Measurements from ENCODE around the gene RNF224.
A peak's percentile ranks its signal among the peaks of the same experiment; 100 is the strongest.

The RNF224 gene

DNA sequence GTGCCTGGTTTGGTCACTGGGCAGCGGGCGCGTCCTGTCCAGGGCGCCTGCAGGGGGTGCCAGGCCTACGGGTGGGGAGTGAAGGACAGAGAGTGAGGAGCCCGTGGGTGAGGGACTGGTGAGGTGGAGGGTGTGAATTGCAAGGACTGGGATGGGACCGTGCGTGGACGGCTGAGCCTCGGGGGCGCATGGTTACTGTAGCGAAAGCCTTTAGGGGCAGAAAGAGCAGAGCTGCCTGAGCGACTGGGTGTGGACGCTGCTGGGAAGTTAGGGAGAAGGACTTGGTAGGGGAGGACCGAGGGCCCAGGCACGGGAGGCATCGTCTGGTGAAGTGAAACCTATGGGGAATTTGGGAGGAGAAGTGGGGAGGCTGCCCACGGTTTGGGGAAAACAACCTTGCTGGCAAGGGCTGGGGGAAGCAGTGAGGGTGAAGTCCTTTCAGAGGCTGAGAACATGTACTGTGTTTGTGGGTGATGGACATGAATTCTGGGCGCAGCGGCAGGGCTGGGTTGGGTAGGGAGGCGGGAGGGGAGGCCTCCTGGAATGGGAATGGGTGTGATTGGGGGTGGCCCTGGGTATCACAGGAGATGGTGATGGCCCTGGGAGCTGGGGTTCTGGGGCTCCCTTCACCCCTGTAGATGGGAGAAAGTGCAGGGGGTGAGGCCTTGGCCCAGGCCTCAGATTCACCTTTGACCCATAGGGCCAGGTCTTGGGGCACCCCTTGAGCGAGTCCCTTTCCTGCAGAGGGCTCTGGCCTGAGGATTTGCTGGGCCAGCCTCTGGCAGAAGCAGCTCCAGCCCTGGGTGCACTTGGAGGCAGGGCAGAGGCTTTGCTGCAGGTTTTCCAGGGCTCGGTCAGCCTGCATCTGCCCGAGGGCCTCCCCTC, 48.5 kb downstream of the RNF224 start:
- no peak for TF ChIP-seq ZNF274 (IDR thresholded peaks at IDR 0.05; ENCODE audit: low read depth, low read length)
- no peak overlapping the region for H3K4me3 ChIP-seq (ENCODE audit: low read length)

DNA sequence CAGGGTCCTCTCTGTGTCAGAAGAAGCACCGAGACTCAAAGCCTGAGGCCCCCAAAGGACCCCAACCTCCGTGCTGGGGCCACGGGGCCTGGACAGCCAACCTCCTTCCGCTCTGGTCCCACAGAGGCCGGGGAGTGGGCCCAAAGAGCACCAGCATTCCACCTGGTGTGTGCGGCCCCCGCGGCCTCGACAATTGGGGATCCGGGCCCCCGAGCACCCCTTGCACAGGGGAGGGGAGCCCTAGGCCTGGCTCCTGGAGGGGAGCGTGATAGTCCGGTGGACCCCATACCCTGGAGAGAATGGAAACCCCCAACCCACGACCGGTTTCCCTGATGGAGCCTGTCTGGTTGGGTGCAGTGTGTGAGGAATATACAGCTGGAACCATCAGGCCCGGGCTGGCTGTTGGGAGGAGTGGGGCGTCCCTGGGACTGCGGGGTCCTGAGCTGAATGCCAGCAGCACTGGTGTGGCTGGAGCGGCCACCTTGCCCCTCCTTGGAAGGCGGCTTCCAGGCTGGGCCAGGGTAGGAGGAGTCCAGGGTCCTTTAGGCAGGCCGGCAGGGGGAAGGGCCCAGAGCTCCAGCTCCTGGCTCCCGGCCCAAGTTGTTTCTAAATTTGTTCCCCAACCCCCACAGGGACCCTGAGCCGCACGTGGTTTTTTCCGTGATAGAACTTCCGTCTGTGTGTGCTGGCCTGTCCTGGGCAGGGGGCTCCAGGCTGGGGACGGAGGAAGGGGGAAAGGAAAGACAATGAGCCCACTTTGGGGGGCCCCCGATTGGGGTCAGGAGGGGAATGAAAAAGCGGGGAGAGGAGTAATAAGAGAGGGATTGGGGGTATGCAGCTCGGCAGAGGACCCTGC, 49.4 kb downstream of the RNF224 start:
- TF ChIP-seq ZNF274 (IDR thresholded peaks at IDR 0.05; ENCODE audit: low read depth, low read length), result no peak
- peak overlapping the region; percentile 76; the same call in 1 of the 2 replicates for H3K4me3 ChIP-seq (ENCODE audit: low read length)

DNA sequence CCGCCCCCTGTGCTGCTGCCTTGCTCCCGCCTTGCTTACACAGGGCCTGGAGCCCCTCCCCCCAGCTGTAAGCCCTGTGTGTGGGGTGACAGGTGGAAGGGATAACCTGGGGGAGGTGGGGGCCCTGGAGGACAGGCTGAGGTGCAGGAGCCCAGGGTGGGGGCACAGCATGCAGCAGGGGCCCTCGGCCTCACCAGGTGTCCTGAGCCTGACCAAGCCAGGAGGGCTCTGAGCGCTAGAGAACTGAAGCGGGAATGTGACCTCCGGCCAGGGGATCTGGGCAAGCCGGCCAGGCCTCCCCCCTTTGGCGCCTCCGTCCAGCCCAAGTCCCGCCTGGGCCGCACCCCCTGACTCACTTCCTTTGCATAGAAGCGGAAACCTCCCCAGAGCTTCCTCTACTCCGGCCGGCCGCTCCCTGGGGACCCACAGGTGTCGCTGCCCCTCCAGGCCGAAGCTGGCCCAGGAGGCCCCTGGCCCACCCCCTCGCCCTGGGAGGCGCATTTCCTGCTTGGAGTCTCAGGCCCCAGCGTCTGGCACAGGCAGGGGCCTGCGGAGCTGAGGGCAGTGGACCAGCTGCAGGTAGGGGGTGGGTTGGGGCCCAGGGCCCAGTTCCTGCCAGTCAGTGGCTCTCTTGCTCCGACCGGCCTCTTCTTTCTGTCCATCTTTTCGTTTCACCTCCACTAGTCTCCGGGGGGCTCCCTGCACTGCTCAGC, 50.2 kb downstream of the RNF224 start, which contains the start of gene TOR4A:
Gene TOR4A (plus strand): TSS at position 398 of the 713 bp plus-strand sequence. CDS start 964 bp downstream, outside the sequence.
- no peak for TF ChIP-seq ZNF274 (IDR thresholded peaks at IDR 0.05; ENCODE audit: low read depth, low read length)
- H3K4me3 ChIP-seq (ENCODE audit: low read length), result peak within 1 kb of the TSS; percentile 76

DNA sequence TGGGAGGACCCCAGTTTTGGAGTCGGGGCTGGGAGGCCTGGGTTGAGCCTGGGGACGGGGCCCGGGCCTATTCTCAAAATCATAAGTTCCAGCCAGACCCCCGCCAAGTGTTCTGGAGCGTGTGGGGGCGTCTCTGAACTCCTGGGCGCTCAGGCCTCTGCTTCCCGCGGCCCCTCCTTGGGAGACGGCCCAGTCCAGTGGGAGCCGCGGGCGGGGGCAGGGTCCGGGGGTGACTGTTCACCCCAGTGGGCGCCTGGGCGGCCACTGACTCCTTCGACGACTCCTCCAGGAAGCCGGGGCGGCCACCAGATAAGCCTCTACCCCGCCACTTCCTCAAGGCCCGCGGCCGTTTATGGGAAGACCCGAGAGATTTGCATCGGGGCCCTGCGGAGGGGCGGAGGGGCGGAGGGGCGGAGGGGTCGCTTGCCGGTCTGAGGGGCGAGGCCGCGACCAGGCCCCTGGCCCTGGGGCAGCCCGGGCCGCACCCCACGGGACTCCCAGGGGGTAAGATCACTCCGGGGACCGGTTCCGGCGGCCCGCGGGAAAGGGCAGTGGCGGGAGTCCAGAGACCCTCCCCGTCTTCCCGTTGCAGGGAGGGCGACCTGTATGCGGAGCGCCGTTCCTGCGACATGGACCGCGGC, 50.9 kb downstream of the RNF224 start:
- peak overlapping the region; percentile 76 for H3K4me3 ChIP-seq (ENCODE audit: low read length)
- TF ChIP-seq ZNF274 (IDR thresholded peaks at IDR 0.05; ENCODE audit: low read depth, low read length), result no peak
